Stimulated activated CD4-positive, alpha-beta T cell treated with anti-CD3 and anti-CD28 coated beads, Interleukin-2, amount 100 ng/mL, for 4 hours (primary cell): ENCODE results near the gene FTO.

ENCODE experiments used
- DNase-seq: peaks from one replicate; pipeline ENCODE4 v3.0.0-alpha.2; 2020; ENCODE audit warnings: low read depth

Gene FTO

GRCh38 chr16:53755026-53755910 is 51.3 kb downstream of the FTO start:
- DNase-seq, result no peak

GRCh38 chr16:53756275-53756996 is 52.5 kb downstream of the FTO start:
- DNase-seq, result no peak

GRCh38 chr16:53757971-53758609 is 54.1 kb downstream of the FTO start:
- DNase-seq, result no peak

- no peak for DNase-seq
Observed at GRCh38 chr16:53761962-53762703, 58.2 kb downstream of the FTO start.

GRCh38 chr16:53766304-53767016 is 62.5 kb downstream of the FTO start:
- no peak for DNase-seq

- DNase-seq, result no peak
Observed at GRCh38 chr16:53768167-53768566, 64.2 kb downstream of the FTO start.

GRCh38 chr16:53768593-53768992 is 64.6 kb downstream of the FTO start:
- DNase-seq, result no peak

- DNase-seq, result no peak
Observed at GRCh38 chr16:53769185-53769584, 65.2 kb downstream of the FTO start.

- no peak for DNase-seq
Observed at GRCh38 chr16:53769787-53770186, 65.8 kb downstream of the FTO start.

GRCh38 chr16:53770641-53771040 is 66.7 kb downstream of the FTO start:
- DNase-seq, result no peak

- DNase-seq, result no peak
Observed at GRCh38 chr16:53771655-53772497, 67.9 kb downstream of the FTO start.

- no peak for DNase-seq
Observed at GRCh38 chr16:53773150-53773846, 69.3 kb downstream of the FTO start.

GRCh38 chr16:53773881-53774280 is 69.9 kb downstream of the FTO start:
- DNase-seq, result no peak

GRCh38 chr16:53775106-53775820 is 71.3 kb downstream of the FTO start:
- no peak for DNase-seq

- DNase-seq, result no peak
Observed at GRCh38 chr16:53775821-53776431, 72.0 kb downstream of the FTO start.

- no peak for DNase-seq
Observed at GRCh38 chr16:53779186-53779585, 75.2 kb downstream of the FTO start.

GRCh38 chr16:53780051-53780450 is 76.1 kb downstream of the FTO start:
- DNase-seq, result no peak

GRCh38 chr16:53781023-53781605 is 77.2 kb downstream of the FTO start:
- DNase-seq, result no peak
